HG02798 (cell line): ENCODE results near the gene ERVK3-1.
"Not testable (repeated sequence)": the region's sequence is repeated elsewhere in the genome, so short reads cannot be mapped to it uniquely, and the experiment has no call there.

Experiments
- ATAC-seq: cut with Tn5 transposase; IDR thresholded peaks from one replicate; pipeline ENCODE4 v1.9.1; 2021; ENCODE audit warnings: mild to moderate bottlenecking; ENCODE audit not compliant: unreplicated experiment, poor library complexity

ERVK3-1 gene

GRCh38 chr19:58338825-58339558 is 33.8 kb downstream of the ERVK3-1 start:
- ATAC-seq: no peak

- no peak for ATAC-seq
Observed at GRCh38 chr19:58345558-58345957, 40.4 kb downstream of the ERVK3-1 start.

DNA sequence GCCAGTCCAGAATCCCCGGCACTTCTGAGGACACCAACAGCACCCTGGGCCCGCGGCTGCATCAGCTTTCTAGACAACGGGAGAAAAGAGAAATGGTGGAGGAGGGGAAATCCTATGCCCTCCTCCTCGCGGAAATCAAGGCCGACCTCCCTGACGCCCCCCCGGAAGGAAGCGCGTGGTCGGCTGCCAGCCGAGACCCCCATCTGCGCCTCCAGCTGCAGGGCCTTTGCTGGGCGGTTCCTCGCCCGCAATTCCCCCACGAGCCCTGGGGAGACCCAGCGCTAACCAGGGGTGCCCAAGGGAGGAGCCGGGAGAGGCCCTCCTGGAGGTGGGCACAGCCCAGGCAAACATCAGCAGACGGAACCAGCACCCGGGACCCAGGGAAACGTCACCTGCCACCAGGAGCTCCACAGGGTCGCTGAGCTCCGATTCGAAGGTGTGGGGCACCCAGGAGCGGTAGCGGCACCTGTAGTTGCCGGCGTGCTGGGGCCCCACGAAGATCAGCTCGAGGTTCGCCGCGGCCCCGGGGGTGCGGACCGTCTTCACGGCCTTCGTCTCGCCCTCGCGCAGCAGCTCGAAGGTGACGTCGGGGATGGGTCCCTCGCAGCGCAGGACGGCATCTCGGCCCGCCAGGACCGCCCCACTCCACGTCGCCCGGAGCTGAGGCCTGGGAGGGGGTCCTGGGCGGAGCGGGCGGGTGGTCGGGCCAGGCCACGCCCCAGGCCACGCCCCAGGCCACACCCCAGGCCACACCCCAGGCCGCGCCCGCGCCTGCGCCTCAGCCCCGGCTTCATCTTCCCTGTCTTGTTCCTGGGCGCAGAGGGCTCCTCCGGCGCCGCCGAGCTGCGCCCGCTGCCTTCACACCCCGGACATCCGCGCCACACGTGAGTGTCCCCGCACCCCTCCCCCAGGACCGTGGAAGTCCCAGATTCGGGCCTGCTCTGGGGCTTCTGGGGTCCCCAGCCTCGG is 42.1 kb downstream of the ERVK3-1 start:
- peak; percentile 93 for ATAC-seq

GRCh38 chr19:58348080-58348479 is 42.9 kb downstream of the ERVK3-1 start:
- ATAC-seq: not testable (repeated sequence)

DNA sequence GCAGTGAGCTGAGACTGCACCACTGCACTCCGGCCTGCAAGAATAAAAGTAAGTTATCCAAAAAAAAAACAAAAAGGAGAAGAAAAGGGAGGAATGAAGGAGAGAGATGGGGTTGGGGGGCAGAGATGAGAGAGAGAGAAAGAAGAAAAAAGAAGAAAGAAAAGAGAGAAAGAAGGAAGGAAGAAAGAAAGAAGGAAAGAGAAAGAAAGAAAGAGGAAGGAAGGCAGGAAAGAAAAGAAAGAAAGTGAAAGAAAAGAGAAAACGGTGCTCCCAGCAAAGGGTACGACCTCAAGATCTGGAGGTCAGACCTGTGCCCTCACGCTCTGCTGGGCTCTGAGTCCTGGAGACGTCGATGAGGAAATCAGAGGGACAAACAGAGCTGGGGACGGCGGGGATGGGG is 44.4 kb downstream of the ERVK3-1 start:
- ATAC-seq: no peak

GRCh38 chr19:58350001-58350861 is 45.1 kb downstream of the ERVK3-1 start:
- no peak for ATAC-seq

DNA sequence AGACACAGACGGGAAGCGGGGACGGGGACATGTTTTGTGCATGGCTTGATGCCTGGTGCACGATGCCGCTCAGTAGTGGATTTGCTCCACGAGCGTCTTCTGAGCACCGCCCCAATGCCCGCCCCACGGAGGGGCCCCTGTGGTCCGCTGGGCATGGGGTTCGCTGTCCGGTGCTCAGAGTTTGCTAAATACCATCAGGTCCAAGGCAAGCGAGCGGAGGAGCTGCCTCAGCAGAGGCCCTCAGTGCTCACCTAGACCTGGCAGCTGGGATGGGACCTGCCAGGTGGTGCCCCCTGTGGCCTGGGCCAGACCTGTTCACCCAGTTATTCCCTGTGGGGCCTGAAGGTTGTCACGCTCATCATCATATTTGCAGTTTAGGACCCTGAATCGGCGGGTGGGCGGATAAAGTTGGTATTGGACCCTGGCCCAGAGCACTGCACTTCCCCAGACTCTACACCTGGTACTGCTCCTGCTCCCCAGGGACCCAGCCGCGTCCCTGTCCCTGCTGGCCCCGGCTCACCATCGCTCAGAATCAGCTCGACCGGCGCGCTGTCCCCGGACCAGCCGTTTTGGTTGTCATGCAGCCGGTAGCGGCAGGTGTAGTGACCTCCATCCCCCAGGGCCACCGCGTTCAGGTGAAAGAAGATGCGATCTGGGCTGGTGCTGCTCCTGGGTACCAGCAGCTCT is 45.8 kb downstream of the ERVK3-1 start:
- ATAC-seq: no peak

DNA sequence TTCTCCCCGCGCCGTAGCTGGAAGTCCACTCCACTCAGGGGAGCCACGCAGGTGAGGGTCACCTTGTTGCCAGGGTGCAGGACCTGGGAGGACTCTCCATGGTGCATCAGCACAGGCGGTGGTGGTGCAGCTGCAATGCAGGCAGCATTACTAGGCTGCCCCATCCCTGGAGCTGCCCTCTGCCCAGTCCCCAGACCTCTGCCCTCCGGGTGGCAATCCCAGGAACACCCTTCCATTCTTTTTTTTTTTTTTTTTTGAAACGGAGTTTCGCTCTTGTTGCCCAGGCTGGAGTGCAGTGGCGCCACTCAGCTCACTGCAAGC is 46.3 kb downstream of the ERVK3-1 start:
- no peak for ATAC-seq

GRCh38 chr19:58351990-58352755 is 47.0 kb downstream of the ERVK3-1 start:
- ATAC-seq: no peak

DNA sequence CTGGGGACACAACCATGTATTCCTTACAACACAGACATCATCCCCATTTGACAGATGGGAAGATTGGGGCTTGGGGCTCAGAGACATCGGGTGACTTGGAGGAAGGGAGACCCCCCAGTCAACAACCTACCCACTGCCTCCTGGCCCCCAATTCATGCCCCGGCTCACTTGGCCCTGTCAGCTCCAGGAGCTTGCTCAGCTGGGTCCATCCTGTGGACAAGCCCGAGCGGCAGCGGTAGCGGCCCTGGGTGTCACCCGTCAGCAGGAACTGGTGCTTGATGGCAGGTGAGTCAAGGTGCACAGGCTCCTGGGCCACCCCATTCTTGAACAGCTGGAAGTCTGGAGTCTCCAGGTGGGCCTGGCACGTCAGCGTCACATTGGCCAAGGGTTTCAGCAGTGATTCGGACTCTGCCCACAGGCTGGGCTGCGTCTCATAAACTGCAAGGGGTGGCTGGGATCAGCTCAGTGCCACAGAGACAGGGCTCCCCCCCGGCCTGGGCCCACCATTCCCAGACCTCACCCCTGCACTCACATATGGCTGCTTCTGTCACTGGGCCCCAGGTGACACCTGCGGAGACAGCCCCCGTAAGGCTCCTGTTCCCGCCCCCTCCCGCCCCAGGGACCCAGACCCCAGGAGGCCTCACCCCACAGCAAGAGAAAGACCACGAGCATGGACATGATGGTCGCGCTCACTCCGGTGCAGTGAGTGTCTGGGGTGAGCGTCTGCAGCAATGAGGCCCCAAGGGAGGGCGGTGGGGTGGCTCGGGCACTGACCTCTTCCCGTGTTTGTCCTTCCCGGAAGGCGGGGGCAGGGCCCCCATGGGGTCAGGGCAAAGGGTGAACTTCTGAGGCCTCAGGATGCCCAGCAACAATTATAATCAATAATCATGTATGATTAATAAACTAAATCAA is 47.8 kb downstream of the ERVK3-1 start, which contains the start of gene A1BG:
TSS of gene A1BG (minus strand) at position 733 of the 912 bp plus-strand sequence. CDS start at position 678, 55 bp downstream.
- no peak for ATAC-seq

- ATAC-seq: no peak
Observed at GRCh38 chr19:58353717-58354477, 48.7 kb downstream of the ERVK3-1 start.

- ATAC-seq: no peak
Observed at GRCh38 chr19:58354478-58355030, 49.4 kb downstream of the ERVK3-1 start.

DNA sequence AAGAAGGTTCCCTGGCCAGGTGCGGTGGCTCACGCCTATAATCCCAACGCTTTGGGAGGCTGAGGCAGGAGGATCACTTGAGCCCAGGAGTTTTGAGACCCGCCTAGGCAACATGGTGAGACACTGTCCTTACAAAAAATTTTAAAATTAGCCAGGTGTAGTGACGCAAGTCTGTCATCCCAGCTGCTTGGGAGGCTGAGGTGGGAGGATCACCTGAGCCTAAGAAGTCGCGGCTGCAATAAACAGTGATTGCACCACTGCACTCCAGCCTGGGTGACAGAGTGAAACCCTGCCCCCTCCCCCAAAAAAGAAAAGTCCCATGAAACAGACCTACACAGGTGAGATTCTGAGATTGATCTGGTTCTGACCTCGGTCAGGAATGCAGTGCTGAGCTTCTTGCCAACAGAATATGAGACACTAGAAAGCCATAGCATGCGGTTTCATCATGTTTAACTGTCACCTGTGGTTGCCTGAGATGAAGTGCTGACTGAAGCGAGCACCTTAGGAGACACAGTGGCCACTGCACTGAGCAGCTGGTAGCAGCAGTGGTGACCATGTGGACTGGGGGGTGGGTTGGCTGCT is 50.1 kb downstream of the ERVK3-1 start:
- no peak for ATAC-seq

DNA sequence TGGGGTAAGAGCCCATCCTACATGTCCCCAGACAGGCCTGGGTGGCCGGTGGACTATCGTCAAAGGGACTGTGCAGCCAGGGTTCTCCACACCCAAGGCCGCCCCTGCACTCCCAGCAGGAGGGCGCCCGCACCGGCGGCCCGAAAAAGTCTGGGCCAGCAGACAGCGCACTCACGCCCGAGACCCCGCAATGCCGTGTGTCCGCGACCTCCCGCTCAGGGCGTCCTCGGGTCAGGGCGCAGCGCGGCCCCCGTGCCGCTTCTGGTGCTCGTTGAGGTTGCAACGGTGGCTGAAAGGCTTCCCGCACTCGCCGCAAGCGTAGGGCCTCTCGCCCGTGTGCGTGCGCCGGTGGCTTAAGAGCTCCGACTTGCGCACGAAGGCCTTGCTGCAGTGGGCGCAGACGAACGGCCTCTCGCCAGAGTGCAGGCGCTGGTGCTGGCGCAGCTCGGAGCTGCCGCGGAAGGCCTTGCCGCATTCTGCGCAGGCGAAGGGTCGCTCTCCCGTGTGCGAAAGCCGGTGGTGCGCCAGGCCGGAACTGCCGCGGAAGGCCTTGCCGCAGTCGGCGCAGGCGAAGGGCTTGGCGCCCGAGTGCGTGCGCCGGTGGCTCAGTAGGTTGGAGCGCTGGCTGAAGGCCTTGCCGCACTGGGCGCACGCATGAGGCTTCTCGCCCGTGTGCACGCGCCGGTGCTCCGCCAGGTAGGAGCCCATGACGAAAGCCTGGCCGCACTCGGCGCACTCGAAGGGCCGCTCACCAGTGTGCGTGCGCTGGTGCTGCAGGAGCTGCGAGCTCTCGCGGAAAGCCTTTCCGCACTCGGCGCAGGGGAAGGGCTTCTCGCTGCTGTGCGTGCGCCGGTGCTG is 51.0 kb downstream of the ERVK3-1 start:
- no peak for ATAC-seq

- ATAC-seq: no peak
Observed at GRCh38 chr19:58356766-58357480, 51.7 kb downstream of the ERVK3-1 start.
